ENCODE results near the gene RIOK1.
"Not testable (repeated sequence)": the region's sequence is repeated elsewhere in the genome, so short reads cannot be mapped to it uniquely, and the experiment has no call there.

Gene RIOK1

DNA sequence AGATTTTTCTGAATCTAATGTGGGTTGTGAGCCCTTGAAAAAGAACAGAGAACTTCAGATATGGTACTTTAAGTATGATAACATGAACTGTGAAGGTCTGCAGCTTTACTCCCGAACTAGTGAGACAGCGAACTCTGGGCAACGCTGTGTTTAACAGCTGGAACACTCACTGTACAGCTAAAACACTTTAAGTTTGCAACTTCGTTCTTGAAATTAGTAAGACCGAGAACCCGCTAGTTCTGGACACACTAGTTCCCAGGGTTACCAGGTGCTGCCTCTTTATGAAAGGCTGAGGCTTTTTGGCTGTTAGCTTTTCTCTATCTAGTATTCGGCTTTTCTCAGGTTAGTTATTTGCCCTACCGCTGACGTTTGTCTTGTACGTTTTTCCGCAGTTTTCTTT lies 52.9 kb downstream of the RIOK1 start:
- no peak for DNase-seq

DNA sequence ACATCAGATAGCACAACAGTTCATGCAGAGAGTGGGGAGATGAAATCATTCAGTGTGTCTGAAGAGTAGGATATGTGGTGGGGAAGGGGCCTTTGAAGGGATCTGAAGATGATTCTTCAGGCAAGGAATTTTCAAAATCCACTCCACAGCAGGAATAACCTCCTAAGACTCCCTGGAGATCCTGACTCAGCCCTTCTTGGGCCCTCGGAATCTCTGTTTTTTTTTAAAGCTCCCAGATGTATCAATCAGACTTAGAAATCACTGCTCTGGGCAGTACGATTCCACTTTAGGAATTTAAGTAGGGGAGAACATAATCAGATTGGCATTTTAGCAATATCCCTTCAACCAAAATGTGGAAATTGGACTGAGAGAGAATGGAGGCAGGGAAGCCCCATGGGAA lies 55.5 kb downstream of the RIOK1 start:
- DNase-seq = no peak

DNA sequence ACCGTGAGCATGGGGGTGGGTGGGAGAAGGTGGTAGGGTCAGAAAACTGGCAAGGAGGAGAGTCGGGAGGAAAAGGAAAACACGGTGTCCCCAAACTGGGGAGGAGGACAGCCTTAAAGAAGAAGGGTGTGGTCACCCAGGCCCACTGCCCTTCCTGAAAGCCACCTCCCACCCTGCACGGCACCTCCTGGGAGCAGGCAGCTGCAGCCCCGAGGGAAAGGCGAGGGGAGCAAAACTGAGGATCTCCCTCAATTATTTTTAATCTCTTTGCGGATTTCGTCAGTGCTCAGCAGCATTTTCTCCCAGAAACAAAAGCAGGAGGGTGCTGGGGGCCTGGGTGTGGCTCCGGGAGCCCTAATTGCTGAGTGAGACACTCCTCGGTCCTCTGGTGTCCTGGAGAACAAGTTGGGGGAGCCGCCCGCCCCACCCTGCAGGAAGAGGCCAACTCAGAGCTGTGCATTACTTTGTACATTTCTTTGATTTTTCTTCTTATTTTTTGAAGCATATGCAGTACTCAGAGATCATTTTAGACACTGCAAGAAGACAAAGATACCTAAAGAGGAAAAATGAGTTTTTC lies 56.4 kb downstream of the RIOK1 start:
- DNase-seq = no peak

DNA sequence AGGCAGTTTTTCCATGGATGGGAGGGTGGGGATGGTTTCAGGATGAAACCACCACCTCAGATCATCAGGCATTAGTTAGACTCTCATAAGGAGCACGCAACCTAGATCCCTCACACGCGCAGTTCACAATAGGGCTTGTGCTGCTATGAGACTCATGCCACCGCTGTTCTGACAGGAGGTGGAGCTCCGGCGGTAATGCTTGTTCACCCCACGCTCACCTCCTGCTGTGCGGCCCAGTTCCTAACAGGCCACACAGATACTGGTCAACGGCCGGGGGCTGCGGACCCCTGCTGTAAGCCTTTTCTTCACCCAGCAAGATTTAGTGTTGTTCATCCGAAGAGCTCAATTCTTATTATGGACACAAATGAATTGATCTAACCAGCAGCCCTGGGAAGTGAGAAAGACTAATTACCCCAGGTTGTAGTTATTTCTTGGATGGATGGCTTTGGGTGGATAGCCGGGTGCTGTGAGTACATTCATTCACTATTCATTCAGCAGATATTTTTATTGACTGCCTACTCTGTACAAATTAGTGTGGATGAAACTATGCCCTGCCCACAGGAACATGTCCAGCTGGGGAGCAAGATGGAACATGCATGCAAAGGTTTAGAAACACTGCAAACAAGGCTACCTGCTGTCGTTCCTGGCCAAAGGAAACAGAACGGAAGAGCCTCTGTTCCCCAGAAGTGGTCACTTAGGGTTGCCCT lies 57.2 kb downstream of the RIOK1 start:
- no peak for DNase-seq

DNA sequence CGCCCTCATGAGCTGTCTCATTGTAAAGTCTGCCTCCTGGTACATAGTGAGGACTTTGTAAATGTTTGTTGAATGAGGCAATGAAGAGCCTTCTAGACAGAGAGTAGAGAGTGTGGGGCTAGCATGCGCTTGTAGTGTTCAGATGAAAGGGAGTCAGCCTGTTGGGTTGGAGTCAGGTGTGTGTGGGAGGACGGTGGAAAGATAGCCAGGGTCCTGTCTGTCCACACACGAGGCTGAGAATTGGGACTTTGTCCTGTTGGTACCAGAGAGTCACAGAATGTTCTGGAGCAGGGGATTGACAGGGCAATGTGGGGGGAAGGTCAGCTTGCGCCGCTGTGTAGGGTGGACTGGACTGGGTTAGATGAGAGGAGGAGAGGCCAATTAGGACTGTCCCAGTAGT lies 58.6 kb downstream of the RIOK1 start:
- DNase-seq = no peak

DNA sequence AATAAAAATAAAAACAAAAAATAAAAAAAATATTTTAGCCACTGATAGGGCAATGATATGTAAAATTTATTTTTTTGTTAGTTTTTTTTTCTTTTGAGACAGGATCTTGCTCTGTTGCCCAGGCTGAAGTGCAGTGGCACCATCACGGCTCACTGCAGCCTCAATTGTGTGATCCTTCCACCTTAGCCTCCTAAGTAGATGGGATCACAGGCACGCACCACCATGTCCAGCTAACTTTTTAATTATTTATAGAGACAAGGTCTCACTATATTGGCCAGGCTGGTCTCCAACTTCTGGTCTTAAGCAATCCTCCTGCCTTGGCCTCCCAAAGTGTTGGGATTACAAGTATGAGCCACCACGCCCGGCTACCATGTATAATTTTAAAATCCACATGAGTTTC lies 59.4 kb downstream of the RIOK1 start:
- no peak for DNase-seq

DNA sequence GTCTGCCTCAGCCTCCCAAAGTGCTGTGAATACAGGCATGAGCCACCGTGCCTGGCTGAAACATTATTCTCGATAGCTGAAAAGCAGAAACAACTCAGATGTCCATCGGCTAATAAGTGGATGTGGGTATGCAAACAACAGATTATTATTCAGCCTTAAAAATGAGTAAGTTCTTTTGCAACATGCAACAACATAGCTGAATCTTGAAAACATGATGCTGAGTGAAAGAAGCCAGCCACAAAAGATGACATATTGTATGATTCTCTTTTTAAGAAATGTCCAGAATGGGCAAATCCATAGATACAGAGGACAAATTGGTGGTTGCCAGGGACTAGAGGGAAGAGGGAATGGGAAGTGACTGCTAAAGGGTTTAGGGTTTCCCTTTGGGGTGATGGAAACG lies 61.7 kb downstream of the RIOK1 start:
- no peak for DNase-seq

DNA sequence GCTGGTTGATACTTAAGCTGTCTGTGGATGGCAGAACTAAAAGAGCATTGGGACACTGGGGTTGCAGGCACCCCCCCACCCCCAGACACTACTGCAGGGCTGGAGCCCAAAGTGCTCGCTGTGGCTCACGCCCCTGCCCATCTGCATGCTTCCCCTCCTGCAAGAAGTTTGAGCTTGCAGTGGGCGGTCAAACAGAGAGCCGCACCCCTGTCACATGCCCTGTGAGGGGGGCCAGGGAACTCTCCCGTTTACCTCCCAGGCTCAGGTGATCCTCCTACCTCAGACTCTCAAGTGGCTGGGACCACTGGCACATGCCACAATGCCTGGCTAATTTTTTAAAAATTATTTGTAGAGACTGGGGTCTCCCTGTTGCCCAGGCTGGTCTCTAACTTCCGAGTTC lies 63.3 kb downstream of the RIOK1 start:
- DNase-seq = no peak

DNA sequence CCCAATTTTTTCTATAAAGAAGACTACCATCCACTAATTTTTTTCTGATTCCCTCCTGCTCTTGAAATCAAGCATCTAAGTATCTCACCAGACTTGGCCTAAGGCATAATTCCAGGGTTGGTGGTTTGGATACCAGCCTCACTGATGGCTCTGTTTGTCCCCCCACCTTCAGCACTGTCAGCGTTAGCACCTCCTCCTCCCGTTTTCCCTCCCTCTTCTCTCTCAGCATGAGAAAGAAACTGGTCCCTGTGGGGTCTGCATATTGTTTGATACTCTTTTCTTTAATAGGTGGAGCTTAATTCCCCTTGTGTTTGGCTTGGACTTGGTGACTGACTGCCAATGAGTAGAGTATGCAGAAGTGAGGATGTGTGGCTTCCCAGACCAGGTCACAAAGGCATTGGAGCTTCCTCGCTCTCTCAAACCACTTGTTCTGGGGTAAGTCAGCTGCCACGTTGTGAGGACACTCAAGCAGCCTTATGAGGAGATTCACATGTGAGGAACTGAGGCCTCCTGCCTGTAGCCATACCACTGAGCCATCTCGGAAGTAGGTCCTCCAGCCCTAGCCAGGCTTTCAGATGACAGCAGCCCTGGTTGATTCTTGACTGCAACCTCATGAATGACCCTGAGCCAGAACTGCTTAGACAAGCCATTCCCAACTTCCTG lies 65.2 kb downstream of the RIOK1 start:
- no peak for DNase-seq

DNA sequence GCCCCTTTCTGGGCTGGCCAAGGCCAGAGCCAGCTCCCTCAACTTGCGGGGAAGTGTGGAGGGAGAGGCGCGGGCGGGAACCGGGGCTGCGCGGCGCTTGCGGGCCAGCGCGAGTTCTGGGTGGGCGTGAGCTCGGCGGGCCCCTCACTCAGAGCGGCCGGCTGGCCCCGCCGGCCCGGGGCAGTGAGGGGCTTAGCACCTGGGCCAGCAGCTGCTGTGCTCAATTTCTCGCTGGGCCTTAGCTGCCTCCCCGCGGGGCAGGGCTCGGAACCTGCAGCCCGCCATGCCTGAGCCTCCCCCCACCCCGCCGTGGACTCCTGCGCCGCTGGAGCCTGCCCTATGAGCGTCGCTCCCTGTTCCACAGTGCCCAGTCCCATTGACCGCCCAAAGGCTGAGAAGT lies 66.7 kb downstream of the RIOK1 start:
- DNase-seq = not testable (repeated sequence)

DNA sequence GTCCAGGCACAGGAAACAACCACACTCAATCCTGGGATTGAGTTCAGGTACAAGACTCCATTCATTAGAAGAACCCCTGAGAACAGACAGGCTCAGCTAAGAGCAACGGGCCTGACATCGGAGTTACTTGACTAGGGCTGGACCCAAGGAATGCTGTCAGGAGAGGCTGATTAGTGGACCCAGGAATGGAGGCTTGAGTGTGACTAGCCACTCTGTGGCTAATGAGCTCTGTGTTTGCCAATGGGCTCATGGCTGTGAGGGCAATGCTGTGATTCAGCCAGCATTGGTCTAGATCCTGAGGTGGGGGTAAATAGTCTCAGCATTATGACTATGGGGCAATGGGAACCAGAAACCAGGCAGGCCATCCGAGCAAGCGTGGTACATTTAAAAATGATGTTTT lies 71.8 kb downstream of the RIOK1 start:
- no peak for DNase-seq

DNA sequence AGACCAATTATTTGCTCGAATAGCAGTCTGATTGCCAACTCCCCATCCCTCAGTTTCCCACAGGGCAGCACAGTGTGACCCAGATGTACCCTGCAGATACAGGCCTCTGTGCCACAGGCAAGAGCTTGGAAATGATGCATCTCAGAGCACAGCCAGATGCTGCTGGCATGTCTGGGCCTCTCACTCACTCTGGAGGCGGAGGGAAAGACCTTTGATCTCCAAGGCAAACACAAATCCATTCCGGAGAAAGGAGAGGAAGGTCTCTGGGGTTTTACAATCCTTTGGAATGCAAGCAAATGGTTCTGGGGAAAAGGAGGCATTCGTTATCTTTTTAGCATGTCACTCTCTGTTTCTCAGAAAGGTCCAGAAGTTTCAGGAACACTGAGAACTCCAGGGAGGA lies 74.2 kb downstream of the RIOK1 start:
- DNase-seq = no peak

DNA sequence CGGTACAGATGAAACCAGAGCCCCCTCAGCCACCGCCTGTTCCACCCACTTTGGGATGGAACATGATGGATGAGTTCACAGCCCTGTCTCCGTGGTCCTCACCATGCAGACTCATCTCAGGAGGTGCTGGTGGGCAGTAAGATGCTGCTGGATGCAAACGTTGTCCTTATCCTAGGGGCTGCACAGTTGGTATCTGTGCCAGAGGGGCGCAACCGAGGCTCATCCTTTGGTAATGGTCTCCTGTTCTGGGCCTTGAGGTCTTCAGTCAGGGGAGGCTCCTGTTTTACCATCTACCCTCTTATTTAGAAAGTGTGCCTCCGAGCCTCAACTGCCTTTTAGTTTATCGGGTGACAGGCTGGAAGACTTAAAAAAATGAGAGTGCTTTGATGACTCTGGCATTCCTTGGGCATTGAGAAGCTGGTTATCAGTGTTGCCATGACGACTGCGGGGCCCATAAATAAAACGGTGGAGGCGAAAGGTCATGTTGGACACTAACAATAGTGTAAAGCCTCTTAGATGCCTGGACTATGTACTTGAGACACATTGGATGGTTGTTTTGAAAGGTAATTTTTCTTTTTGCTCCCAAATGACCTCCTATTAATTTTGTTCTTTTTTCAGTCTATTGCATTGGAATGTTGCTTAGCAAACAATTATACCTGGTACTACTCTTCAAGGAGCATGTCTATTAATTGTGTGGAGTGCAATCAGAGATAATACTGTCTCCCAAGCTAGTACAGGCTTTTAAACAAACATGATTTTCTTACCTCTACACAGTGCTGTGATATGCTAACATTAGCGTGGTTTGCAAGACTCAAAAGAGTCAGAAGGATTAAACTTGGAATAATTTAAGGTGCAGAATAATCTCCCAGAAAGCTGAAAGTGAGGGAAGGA lies 77.6 kb downstream of the RIOK1 start:
- DNase-seq = no peak

All from activated CD4-positive, alpha-beta T cell treated with anti-CD3 and anti-CD28 coated beads, Interleukin-2, amount 50 U/mL, for 16 hours (primary cell).